Lower leg skin (tissue), 3 donors: ENCODE data around the gene BRD1.

ENCODE experiments used
- POLR2A ChIP-seq, 2 donors: fragments of 450-650 bp; IDR thresholded peaks; one replicate each; pipeline ENCODE4 v1.6.1; 2016 to 2017; ENCODE audit warnings: antibody characterized with exemption in 2 of 2, mild to moderate bottlenecking in 1 of 2, moderate library complexity in 1 of 2
- TF ChIP-seq, protein P1 (sequence below), 3 donors: fragments of 450-650 bp; IDR thresholded peaks; one replicate each; pipeline ENCODE4 v1.5.1; 2016; ENCODE audit warnings: antibody characterized with exemption in 3 of 3, mild to moderate bottlenecking in 3 of 3, moderate library complexity in 2 of 3

DNA sequence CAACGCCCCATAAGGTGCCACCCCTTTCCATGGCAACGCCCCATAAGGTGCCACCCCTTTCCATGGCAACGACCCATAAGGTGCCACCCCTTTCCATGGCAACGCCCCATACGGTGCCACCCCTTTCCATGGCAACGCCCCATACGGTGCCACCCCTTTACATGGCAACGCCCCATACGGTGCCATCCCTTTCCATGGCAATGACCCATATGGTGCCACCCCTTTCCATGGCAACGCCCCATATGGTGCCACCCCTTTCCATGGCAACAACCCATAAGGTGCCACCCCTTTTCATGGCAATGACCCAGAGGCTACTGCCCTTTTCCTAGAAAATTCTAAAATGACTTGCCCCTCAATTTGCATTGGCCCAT, 72.1 kb downstream of the BRD1 start:
- TF ChIP-seq POLR2A (IDR thresholded peaks at IDR 0.05): no peak
- TF ChIP-seq, protein P1, sequence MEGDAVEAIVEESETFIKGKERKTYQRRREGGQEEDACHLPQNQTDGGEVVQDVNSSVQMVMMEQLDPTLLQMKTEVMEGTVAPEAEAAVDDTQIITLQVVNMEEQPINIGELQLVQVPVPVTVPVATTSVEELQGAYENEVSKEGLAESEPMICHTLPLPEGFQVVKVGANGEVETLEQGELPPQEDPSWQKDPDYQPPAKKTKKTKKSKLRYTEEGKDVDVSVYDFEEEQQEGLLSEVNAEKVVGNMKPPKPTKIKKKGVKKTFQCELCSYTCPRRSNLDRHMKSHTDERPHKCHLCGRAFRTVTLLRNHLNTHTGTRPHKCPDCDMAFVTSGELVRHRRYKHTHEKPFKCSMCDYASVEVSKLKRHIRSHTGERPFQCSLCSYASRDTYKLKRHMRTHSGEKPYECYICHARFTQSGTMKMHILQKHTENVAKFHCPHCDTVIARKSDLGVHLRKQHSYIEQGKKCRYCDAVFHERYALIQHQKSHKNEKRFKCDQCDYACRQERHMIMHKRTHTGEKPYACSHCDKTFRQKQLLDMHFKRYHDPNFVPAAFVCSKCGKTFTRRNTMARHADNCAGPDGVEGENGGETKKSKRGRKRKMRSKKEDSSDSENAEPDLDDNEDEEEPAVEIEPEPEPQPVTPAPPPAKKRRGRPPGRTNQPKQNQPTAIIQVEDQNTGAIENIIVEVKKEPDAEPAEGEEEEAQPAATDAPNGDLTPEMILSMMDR (IDR thresholded peaks at IDR 0.05): no peak
